Progenitor cell of endocrine pancreas (in vitro differentiated cells): ENCODE results near the gene GNAI2. TPM values are rescaled to one million over a fixed set of nuclear protein-coding genes. Genes with fewer than 3 reads are reported as not detected.
A peak's percentile ranks its signal among the peaks of the same experiment; 100 is the strongest.
"Not testable (repeated sequence)": the region's sequence is repeated elsewhere in the genome, so short reads cannot be mapped to it uniquely, and the experiment has no call there.

Experiments
- DNase-seq: peaks from one replicate; pipeline ENCODE4 v3.0.0; 2021; ENCODE audit warnings: low spot score; ENCODE audit not compliant: unreplicated experiment
- H3K27ac Mint-ChIP-seq: 2 replicates; pipeline ENCODE4 v1.8.0; 2021; ENCODE audit warnings: mild to moderate bottlenecking, moderate library complexity, mixed read lengths
- H3K27me3 Mint-ChIP-seq: 2 replicates; pipeline ENCODE4 v1.8.0; 2021; ENCODE audit warnings: mixed read lengths
- H3K36me3 Mint-ChIP-seq: 2 replicates; pipeline ENCODE4 v1.8.0; 2022; ENCODE audit warnings: mixed read lengths; ENCODE audit not compliant: insufficient read depth
- H3K4me1 Mint-ChIP-seq: 2 replicates; pipeline ENCODE4 v1.8.0; 2021; ENCODE audit warnings: low read depth, mixed read lengths
- H3K4me3 Mint-ChIP-seq: 2 replicates; pipeline ENCODE4 v1.8.0; 2021; ENCODE audit warnings: low read depth, mild to moderate bottlenecking, moderate library complexity, mixed read lengths
- H3K9me3 Mint-ChIP-seq: 2 replicates; pipeline ENCODE4 v1.8.0; 2021; ENCODE audit warnings: low read depth, mixed read lengths
- CTCF ChIP-seq: fragments of 200-600 bp; sonication (generic); IDR thresholded peaks from one replicate; pipeline ENCODE4 v1.5.0; 2021; ENCODE audit warnings: antibody characterized with exemption, mild to moderate bottlenecking; ENCODE audit not compliant: unreplicated experiment
- total RNA-seq: library from RNA; stranded (reverse); gene quantifications from 2 replicates; pipeline ENCODE4 v1.2.1, GENCODE V29; 2021

The GNAI2 gene
- total RNA-seq, 1 donor from 2014 or later: 171 TPM

DNA sequence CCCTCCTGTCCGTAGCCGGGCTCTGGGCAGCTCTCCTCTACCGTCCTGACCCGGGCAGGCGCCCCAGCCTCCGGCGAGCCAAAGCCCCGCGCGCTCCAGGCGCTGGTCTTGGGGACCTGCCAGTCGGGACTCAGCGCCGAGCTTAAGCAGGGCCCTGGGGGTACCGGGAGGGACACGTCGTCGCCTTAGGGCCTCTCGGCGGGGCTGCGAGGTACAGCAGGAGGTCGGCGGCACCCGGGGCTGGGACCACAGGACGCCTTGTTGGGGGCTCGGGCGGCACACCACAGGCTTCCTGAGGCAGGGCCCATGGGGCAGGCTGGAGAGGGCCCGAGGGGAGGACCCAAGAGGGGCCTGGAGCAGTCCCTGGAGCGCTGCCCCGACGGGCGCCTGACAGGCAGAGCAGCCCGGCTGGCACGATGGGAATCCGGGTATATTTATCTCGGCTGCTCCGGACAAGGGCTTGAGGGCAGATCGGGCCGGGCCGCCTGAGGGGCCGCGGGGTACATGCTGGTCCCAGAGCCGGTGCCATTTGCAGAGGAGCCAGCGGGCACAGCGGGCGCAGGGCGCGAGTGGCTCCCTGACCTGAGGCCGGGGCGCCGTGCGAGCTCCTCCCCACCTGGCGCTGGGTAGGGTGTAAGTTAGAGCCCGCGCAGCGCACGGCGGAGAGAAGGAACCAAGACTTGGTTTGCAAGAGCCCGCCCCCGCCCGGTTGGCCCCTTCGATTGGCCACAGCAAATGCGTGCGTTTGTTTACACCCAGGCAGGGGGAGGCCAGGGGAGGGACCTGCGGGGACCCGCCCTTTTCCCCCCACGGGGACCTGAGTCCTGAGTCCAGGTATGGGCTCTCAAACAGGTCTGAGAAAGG, 30.4 kb upstream of the GNAI2 start:
- Mint-ChIP-seq H3K36me3 (no peaks in the 10 kb centered on the region), H3K27me3 (peaks cover 31% of the 10 kb centered on the region), H3K9me3 (no peaks in the 10 kb centered on the region), H3K4me3 (peak overlapping the region; percentile 69), H3K4me1 (peaks cover 47% of the 10 kb centered on the region), H3K27ac (no peak overlapping the region)
- no peak for TF ChIP-seq CTCF
- DNase-seq: no peak

DNA sequence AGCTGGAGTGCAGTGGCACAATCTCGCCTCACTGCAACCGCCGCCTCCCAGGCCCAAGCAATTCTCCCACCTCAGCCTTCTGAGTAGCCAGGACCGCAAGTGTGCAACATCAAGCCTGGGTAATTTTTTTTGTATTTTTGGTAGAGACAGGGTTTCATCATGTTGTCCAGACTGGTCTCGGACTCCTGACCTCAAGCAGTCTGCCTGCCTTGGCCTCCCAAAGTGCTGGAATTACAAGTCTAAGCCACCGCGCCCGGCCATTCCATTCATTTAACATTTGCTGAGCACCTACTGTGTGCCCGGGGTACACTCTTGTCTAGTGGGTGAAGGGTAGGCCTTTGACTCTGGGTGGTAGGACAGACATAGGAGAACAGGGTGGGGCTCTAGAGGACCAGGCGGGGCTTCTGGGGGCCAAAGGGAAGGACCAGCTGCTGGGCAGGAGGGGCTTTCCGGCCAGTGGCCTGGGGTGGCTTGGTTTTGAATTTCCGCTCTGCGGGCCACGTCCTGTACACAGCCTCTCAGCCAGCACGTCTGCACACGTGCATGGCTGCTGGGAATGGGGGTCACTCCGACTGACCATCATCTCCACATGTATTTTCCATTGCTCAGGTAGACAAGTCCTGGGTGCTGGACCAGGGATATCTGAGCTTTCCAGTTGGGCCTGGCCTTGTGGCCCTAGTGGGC, 28.5 kb upstream of the GNAI2 start:
- TF ChIP-seq CTCF: no peak
- H3K9me3 Mint-ChIP-seq: no peaks in the 10 kb centered on the region
- H3K27me3 Mint-ChIP-seq: peaks cover 32% of the 10 kb centered on the region
- DNase-seq: no peak
- no peaks in the 10 kb centered on the region for H3K36me3 Mint-ChIP-seq
- no peak overlapping the region for H3K27ac Mint-ChIP-seq
- peaks cover 48% of the 10 kb centered on the region for H3K4me1 Mint-ChIP-seq
- no peak overlapping the region for H3K4me3 Mint-ChIP-seq

GRCh38 chr3:50208677-50209344, 27.2 kb upstream of the GNAI2 start:
- peaks cover 35% of the 10 kb centered on the region for H3K27me3 Mint-ChIP-seq
- H3K4me1 Mint-ChIP-seq: peaks cover 35% of the 10 kb centered on the region
- DNase-seq: no peak
- H3K36me3 Mint-ChIP-seq: no peaks in the 10 kb centered on the region
- peak overlapping the region; percentile 4 for H3K4me3 Mint-ChIP-seq
- TF ChIP-seq CTCF: no peak
- H3K9me3 Mint-ChIP-seq: no peaks in the 10 kb centered on the region
- H3K27ac Mint-ChIP-seq: no peak overlapping the region

DNA sequence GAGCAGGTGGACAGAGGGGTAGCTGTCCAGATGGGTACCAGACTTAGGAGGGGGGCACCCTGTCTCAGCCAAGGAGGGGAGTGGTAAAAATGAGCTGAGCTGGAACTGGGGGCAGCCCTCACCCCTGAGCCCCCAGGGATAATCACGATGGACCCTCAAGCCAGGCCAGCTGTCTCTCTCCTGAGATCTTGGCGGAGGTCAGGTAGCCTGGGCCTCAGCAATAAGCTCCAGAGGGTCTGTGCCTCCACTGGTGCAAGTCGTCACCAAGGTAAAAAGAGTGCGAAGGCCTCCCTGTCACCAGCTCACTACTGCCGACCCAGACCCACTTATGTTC, 25.9 kb upstream of the GNAI2 start:
- Mint-ChIP-seq H3K36me3 (no peaks in the 10 kb centered on the region), H3K27ac (peak overlapping the region; percentile 88), H3K4me1 (peaks cover 28% of the 10 kb centered on the region), H3K4me3 (no peak overlapping the region), H3K9me3 (no peaks in the 10 kb centered on the region), H3K27me3 (peaks cover 46% of the 10 kb centered on the region)
- TF ChIP-seq CTCF: no peak
- DNase-seq: no peak

GRCh38 chr3:50210510-50211367, 25.3 kb upstream of the GNAI2 start:
- H3K4me1 Mint-ChIP-seq: peaks cover 28% of the 10 kb centered on the region
- no peak overlapping the region for H3K4me3 Mint-ChIP-seq
- H3K27me3 Mint-ChIP-seq: peaks cover 50% of the 10 kb centered on the region
- H3K36me3 Mint-ChIP-seq: no peaks in the 10 kb centered on the region
- H3K27ac Mint-ChIP-seq: peak overlapping the region; percentile 88
- DNase-seq: peak; percentile 64
- no peaks in the 10 kb centered on the region for H3K9me3 Mint-ChIP-seq
- no peak for TF ChIP-seq CTCF

DNA sequence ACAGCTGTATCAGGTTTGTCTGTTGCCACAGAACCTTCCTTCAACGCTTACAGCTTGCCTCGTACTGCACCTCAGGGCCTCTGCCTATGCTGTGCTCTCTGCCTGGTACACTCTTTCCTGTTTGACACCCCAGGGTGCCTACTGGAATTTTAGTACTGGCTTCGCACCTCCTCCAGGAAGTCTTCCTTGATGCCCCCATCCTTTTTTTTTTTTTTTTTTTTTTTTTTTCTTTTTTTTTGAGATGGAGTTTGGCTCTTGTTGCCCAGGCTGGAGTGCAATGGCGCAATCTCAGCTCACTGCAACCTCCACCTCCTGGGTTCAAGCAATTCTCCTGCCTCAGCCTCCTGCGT, 24.7 kb upstream of the GNAI2 start:
- not testable (repeated sequence) for H3K4me3 Mint-ChIP-seq, DNase-seq, H3K27ac Mint-ChIP-seq, H3K9me3 Mint-ChIP-seq, H3K36me3 Mint-ChIP-seq
- Mint-ChIP-seq H3K27me3 (peaks cover 49% of the 10 kb centered on the region), H3K4me1 (peaks cover 27% of the 10 kb centered on the region)
